Measurements from ENCODE around the gene CYCS.
"Not testable (repeated sequence)": the region's sequence is repeated elsewhere in the genome, so short reads cannot be mapped to it uniquely, and the experiment has no call there.

GRCh38 chr7:25082041-25082440 is 43.0 kb downstream of the CYCS start:
- TF ChIP-seq CTCF (IDR thresholded peaks at IDR 0.05 in 4 of 5, conservative IDR thresholded peaks at IDR 0.05 in 1 of 5); POLR2A (IDR thresholded peaks at IDR 0.05): not testable (repeated sequence)

All from gastrocnemius medialis (tissue), 4 donors.